Stimulated activated CD4-positive, alpha-beta T cell treated with anti-CD3 and anti-CD28 coated beads, TNF-alpha, amount 100 ng/mL, for 24 hours (primary cell): Measurements from ENCODE around the gene CDK13.

Experiments
- DNase-seq, 3 experiments: peaks; one replicate each; pipeline ENCODE4 v3.0.0-alpha.2; 2020; ENCODE audit warnings: low read depth in 3 of 3

CDK13 gene

GRCh38 chr7:40008223-40008815 lies 58.3 kb downstream of the CDK13 start:
- no peak for DNase-seq

- DNase-seq, result no peak
Observed at GRCh38 chr7:40009301-40009700, 59.2 kb downstream of the CDK13 start.

DNA sequence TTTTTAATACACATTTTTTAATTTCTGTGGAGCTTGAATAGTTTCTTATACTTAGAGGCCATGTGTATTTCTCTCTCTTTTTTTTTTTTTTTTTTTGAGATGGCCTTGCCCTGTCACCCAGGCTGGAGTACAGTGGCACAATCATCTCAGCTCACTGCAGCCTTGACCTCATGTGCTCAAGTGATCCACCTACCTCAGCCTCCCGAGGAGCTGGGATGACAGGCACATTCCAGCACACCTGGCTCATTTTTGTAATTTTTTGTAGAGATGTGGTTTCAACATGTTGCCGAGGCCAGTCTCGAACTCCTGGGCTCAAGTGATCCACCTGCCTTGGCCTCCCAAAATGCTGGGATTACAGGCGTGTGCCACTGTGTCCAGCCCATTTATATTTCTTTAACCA lies 64.3 kb downstream of the CDK13 start:
- DNase-seq, result no peak

- DNase-seq, result no peak
Observed at GRCh38 chr7:40015790-40016296, 65.8 kb downstream of the CDK13 start.

GRCh38 chr7:40019558-40019957 lies 69.5 kb downstream of the CDK13 start:
- no peak for DNase-seq

- DNase-seq, result no peak
Observed at GRCh38 chr7:40024048-40024447, 74.0 kb downstream of the CDK13 start.

DNA sequence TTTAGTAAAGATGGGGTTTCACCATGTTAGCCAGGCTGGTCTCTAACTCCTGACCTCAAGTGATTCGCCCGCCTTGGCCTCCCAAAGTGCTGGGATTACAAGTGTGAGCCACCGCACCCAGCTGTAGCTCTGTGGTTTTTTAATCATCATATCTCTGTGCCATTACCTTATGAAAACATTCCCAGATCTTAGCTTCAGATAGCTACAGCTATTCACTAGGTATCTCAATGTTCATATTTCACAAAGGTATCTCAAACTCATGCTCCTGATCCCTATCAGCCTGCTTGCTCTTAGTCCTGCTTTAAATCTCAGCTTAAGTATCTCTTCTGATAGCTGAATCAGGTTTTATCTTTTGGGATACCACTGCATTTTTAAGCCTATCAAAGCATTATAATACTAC lies 74.8 kb downstream of the CDK13 start:
- no peak for DNase-seq

DNA sequence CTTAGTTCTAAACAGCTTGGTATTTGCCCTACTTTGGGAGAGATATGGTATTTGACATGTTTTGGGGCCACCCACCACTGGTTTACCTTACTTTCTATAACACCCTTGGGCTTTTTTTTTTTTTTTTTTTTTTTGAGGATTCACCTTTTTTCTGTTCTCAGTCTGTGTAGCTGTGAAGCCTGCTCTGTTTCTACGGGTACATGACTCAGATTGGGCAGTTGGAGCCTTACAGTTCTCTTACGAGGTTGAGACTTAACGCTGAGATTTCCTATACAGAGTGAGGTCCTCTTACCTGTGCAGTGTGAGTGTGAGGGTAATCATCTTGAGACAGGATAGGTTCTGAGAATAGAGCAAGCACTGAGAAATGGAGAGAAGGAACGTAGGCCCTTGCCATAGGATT lies 77.5 kb downstream of the CDK13 start:
- no peak for DNase-seq

DNA sequence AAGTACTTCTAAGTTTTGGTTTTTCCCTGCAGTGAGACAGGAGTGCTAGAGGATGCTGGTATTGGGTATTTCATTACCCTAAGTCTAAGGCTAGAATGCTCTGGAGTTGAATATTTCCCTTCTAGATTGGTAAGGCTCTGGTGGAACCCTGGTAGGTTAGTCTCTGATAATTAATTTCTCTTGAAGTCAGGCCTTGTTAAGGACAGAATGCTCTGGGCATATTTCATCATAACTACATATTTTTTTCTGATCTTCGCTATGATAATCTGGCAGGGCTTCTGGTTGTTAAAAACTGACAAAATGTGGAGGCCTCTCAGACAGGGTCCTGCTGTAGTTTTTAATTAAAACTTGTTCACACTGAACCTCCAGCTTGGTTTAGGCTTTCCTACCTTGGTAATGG lies 83.8 kb downstream of the CDK13 start:
- DNase-seq, result no peak

GRCh38 chr7:40041456-40041855 lies 91.4 kb downstream of the CDK13 start:
- DNase-seq, result no peak

- DNase-seq, result no peak
Observed at GRCh38 chr7:40043164-40043563, 93.1 kb downstream of the CDK13 start.

DNA sequence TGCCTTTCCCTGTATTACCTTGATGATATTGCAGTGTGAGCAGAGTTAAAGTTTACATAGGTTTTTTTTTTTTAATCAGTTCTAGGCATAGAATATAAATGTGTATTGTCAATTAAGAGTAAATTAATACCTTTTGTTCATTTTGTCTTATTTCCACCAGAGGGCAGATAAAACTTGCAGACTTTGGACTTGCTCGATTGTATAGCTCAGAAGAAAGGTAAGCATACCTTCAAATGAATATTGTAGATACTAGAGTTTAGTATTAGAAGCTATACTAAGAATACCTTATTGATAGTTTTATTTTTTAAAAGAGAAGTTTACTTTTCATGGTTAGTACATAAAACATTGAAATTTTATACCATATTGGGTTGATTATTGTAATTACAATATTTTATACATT lies 97.6 kb downstream of the CDK13 start:
- DNase-seq, result no peak

DNA sequence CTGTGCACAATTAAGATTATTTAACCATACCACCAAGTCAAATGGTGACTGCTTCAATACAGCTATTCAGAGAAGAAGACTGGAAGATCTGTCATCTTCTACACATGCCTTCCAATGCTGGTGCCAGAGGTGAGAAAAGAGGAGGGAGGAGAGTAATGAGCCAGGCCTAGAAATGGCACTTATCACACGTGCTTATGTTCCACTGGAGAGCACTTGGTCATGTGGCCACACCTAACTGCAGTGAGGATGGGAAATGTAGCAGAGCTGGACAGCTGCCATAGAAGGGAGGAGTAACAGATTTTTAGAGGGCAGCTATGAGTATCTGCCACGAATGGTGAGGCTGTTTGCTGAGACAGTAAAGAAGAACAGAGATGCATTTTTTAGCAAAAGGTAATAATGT lies 107.2 kb downstream of the CDK13 start:
- no peak for DNase-seq

GRCh38 chr7:40058026-40058425 lies 108.0 kb downstream of the CDK13 start:
- DNase-seq, result no peak

- DNase-seq, result no peak
Observed at GRCh38 chr7:40058636-40059035, 108.6 kb downstream of the CDK13 start.

GRCh38 chr7:40059057-40059456 lies 109.0 kb downstream of the CDK13 start:
- DNase-seq, result no peak

DNA sequence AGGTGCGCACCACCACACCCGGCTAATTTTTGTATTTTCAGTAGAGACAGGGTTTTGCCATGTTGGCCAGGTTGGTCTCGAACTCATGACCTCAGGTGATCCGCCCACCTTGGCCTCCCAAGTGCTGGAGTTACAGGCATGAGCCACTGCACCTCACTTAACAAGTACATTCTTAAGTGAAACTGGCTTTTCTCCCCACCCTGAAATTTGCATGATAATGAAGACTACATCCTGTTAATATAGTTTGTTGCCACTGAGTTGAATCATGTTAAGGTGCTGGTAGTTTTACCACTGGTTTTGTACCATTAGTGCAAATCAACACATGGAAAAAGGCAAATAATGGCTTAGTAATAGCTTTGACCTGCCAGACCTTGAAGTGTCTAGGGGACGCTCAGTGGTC lies 122.2 kb downstream of the CDK13 start:
- DNase-seq, result no peak

DNA sequence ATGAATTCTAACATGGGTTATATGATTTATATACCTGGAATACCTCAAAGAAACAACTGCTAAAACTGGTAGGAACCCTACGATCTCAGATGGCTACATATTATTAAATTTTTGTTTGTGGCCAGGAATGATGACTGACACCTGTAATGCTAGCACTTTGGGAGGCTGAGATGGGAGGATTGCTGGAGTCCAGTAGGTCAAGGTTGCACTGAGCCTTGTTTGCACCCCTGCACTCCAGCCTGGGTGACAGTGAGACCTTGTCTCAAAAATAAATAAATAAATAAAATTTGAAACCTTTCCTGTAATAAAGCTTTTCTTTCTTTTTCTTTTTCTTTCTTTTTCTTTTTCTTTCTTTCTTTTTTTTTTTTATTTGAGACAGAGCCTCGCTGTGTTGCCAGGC lies 123.2 kb downstream of the CDK13 start:
- DNase-seq, result no peak

GRCh38 chr7:40077849-40078248 lies 127.8 kb downstream of the CDK13 start:
- no peak for DNase-seq

DNA sequence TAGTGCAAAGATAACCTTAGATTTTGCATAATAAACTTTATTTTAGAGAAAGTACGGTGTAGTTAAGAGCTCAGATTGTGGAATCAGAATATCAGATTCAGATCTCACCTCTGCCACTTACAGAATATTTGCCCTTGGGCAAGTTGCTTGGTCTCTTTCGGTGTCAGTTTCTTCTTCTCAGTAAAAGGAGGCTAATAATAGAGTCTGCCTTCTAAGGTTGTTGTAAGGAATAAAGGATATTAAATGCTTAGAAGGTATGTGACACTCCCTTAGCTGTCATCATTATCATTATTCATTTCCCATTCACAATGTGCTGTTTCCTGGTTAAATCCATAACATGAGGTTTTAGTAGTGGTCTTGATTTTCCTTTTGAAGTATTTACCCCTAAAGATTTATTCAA lies 142.1 kb downstream of the CDK13 start:
- DNase-seq, result no peak

DNA sequence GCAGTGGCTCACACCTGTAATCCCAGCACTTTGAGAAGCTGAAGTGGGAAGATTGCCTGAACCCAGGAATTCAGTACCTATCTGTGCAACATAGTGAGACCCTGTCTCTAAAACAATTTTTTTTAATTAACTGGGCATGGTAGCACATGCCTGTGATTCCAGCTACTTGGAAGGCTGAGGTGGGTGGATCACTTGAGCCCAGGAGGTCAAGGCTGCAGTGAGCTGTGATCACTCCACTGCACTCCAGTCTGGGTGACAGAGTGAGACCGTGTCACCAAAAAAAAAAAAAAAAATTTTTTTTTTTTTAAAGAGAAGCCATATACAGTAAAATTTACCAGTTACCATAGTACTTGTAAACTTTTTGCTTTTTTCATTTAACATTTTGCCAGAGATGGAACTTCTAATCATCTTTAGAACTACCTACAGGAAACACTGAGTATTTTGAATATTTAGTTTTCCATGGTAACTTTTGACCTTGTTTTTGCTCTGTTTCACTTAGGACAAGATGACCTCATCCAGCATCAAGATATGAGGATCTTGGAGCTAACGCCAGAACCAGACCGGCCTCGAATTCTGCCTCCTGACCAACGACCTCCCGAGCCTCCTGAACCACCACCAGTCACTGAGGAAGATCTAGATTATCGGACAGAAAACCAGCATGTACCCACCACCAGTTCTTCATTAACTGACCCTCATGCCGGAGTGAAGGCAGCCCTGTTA lies 143.7 kb downstream of the CDK13 start:
- no peak for DNase-seq

GRCh38 chr7:40095230-40095629 lies 145.2 kb downstream of the CDK13 start:
- DNase-seq, result no peak

DNA sequence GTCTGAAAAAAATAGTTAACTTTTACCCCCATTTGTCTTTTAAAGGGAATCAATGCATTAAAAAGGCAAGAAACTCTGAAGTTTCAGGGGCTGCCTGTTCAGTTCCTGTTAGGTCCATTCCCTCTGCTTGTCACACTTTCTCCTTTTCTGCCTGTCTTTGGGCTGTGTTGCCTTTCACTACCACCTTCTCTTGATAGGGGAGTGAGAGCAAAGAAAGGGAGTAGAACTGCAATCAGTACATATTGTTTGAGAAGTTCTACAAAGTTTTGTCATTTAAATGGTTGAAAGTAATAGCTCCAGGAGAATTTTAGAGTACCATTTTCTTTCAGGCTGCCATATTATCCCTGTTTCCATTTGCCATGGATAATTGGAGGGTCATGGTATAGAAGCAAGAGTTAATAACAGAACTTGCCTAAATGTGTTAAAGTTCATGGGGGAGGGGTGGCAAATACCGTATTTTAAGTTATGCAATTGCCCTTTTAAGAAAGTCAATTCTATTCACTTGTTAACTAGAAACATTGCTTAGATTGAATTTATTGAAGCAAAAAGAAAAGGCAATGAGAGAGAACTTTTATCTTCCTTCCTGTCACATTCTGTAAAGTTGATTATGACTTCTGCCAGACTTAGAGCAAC lies 145.8 kb downstream of the CDK13 start:
- DNase-seq, result no peak
